ENCODE measurements around the gene FZD10.

DNA sequence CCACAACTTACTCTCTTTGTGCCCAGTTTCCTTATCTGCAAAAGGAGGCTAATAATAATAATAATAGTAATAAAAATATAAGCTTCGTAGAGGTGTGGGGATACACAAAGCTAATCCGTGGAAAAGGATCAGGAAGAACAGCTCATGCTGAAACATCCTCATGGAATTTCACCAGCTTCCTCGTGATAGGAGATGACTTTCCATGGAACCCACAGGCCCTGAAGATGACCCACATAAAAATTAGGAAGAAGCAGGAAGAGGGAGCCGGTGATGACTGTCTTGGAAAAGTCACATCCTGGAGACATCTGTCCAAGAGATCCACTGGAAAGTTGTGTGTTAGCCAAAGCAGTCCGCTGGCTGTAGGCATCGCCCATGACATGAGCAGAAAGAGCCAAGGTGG, 31.9 kb upstream of the FZD10 start:
- TF ChIP-seq POLR2A (IDR thresholded peaks at IDR 0.05; ENCODE audit: low read depth, low read length), result no peak
- no peak for TF ChIP-seq TAF1 (IDR thresholded peaks at IDR 0.05; ENCODE audit: borderline replicate concordance, low read depth, low read length)
- TF ChIP-seq POLR2AphosphoS5 (IDR thresholded peaks at IDR 0.05; ENCODE audit: low read depth, low read length), result no peak
